Lower lobe of right lung (tissue), 2 donors: Measurements from ENCODE around the gene CHMP2A. TPM values are rescaled to one million over a fixed set of nuclear protein-coding genes. Genes with fewer than 3 reads are reported as not detected.

ENCODE experiments used
- ATAC-seq, 2 donors: fragments of 200-7000 bp; cut with Tn5 transposase; one replicate each; pipeline ENCODE4 v1.9.1; 2020 to 2022; ENCODE audit warnings: mild to moderate bottlenecking in 2 of 2, moderate library complexity in 2 of 2
- DNase-seq: peaks from one replicate; pipeline ENCODE4 v3.0.0-alpha.2; 2020
- H3K27ac ChIP-seq: fragments of 200-600 bp; one replicate; pipeline ENCODE4 v1.8.0; 2022
- H3K27me3 ChIP-seq: fragments of 200-600 bp; one replicate; pipeline ENCODE4 v1.8.0; 2022; ENCODE audit warnings: low read depth
- H3K36me3 ChIP-seq: fragments of 200-600 bp; one replicate; pipeline ENCODE4 v1.8.0; 2022; ENCODE audit warnings: mild to moderate bottlenecking
- H3K4me1 ChIP-seq: fragments of 200-600 bp; one replicate; pipeline ENCODE4 v1.8.0; 2022
- H3K4me3 ChIP-seq: fragments of 200-600 bp; one replicate; pipeline ENCODE4 v1.8.0; 2022; ENCODE audit warnings: mild to moderate bottlenecking
- H3K9me3 ChIP-seq: fragments of 200-600 bp; one replicate; pipeline ENCODE4 v1.8.0; 2022
- CTCF ChIP-seq: fragments of 200-600 bp; IDR thresholded peaks from one replicate; pipeline ENCODE4 v1.8.0; 2022; ENCODE audit warnings: antibody characterized with exemption, mild to moderate bottlenecking
- intact Hi-C: fragments of 100-400 bp; cut with DNase I; formaldehyde crosslinking; loops from one replicate; pipeline ENCODE4 v1.11.0; 2022
- long read RNA-seq: library from polyadenylated mRNA; unstranded; transcript quantifications from one replicate; pipeline ENCODE4 v2.0.0, GENCODE V29; 2021
- total RNA-seq: library from RNA; stranded (reverse); fragmentation: NEBNext Ultra II Directional; extraction: Animal tissue kit (Norgen Biotek cat#: 25700); gene quantifications from one replicate; pipeline ENCODE4 v1.2.1, GENCODE V29; 2021
- donor health status: DM: no; HTN: yes; CAD: no; lungs with severe emphysema.

The CHMP2A gene
- total RNA-seq, result 104 TPM
- long read RNA-seq, transcript CHMP2A-201 (6 exons, 913 nt), result major isoform, 57 of 80 reads
- long read RNA-seq, transcript CHMP2A-208 (6 exons, 885 nt), result minor isoform, 12 of 80 reads
- long read RNA-seq, partial matches to known transcripts, result 4 of 80 reads
- long read RNA-seq, other reads (novel, unspliced or antisense), result 5 of 80 reads

- Histone ChIP-seq H3K27ac (peak within 1 kb of the TSS; percentile 95), H3K4me3 (peak within 1 kb of the TSS; percentile 91), H3K4me1 (peaks cover 39% of the 10 kb centered on the region), H3K27me3 (no peaks in the 10 kb centered on the region), H3K9me3 (no peaks in the 10 kb centered on the region), H3K36me3 (peaks cover 61% of the 10 kb centered on the region)
- DNase-seq (peak; percentile 99), ATAC-seq (peak; percentile 60 to 72)
- TF ChIP-seq CTCF, result no peak
- intact Hi-C loops, result no loop called here
These were observed at the start of gene CHMP2A for GRCh38 chr19:58554494-58555368. TSS of gene CHMP2A (minus strand) at chr19:58555105. CDS start at chr19:58554212, 893 bp downstream.

- DNase-seq (no peak), ATAC-seq (no peak)
- Histone ChIP-seq H3K4me3 (no peak overlapping the region), H3K27me3 (no peaks in the 10 kb centered on the region), H3K9me3 (no peaks in the 10 kb centered on the region), H3K4me1 (peaks cover 4% of the 10 kb centered on the region), H3K36me3 (peaks cover 33% of the 10 kb centered on the region), H3K27ac (no peak overlapping the region)
- intact Hi-C loops, result no loop called here
- TF ChIP-seq CTCF, result no peak
These were observed 31.3 kb upstream of the CHMP2A start for GRCh38 chr19:58586133-58586765.

- TF ChIP-seq CTCF, result no peak
- DNase-seq, result no peak
- peaks cover 8% of the 10 kb centered on the region for H3K4me1 ChIP-seq
- peaks cover 33% of the 10 kb centered on the region for H3K36me3 ChIP-seq
- H3K9me3 ChIP-seq, result no peaks in the 10 kb centered on the region
- intact Hi-C loops, result no loop called here
- no peak overlapping the region for H3K4me3 ChIP-seq
- no peaks in the 10 kb centered on the region for H3K27me3 ChIP-seq
- H3K27ac ChIP-seq, result no peak overlapping the region
- no peak for ATAC-seq
These were observed 30.7 kb upstream of the CHMP2A start for GRCh38 chr19:58585442-58586132.

- H3K36me3 ChIP-seq, result peaks cover 33% of the 10 kb centered on the region
- peaks cover 8% of the 10 kb centered on the region for H3K4me1 ChIP-seq
- no peak for ATAC-seq
- TF ChIP-seq CTCF, result no peak
- intact Hi-C loops, result no loop called here
- H3K4me3 ChIP-seq, result no peak overlapping the region
- no peaks in the 10 kb centered on the region for H3K27me3 ChIP-seq
- no peaks in the 10 kb centered on the region for H3K9me3 ChIP-seq
- no peak overlapping the region for H3K27ac ChIP-seq
- DNase-seq, result no peak
These were observed 29.9 kb upstream of the CHMP2A start for GRCh38 chr19:58584498-58585441.
